ENCODE data around the gene LAMA2. TPM values are rescaled to one million over a fixed set of nuclear protein-coding genes. Genes with fewer than 3 reads are reported as not detected.

Gene LAMA2
- total RNA-seq, 4 donors from 2014 or later = 23.4 to 80.8 (median 28.2) TPM

- 73 to 77% methylated on average over 7 of the region's 7 CpGs for WGBS, 2 donors
- H3K4me3 ChIP-seq (ENCODE audit: low read depth, poor library complexity, severe bottlenecking) = no peak overlapping the region
- no peak for TF ChIP-seq POLR2A (IDR thresholded peaks at IDR 0.05)
- TF ChIP-seq, protein P1, sequence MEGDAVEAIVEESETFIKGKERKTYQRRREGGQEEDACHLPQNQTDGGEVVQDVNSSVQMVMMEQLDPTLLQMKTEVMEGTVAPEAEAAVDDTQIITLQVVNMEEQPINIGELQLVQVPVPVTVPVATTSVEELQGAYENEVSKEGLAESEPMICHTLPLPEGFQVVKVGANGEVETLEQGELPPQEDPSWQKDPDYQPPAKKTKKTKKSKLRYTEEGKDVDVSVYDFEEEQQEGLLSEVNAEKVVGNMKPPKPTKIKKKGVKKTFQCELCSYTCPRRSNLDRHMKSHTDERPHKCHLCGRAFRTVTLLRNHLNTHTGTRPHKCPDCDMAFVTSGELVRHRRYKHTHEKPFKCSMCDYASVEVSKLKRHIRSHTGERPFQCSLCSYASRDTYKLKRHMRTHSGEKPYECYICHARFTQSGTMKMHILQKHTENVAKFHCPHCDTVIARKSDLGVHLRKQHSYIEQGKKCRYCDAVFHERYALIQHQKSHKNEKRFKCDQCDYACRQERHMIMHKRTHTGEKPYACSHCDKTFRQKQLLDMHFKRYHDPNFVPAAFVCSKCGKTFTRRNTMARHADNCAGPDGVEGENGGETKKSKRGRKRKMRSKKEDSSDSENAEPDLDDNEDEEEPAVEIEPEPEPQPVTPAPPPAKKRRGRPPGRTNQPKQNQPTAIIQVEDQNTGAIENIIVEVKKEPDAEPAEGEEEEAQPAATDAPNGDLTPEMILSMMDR (IDR thresholded peaks at IDR 0.05) = no peak
- DNase-seq (ENCODE audit: low spot score in 2 of 2) = no peak
- intact Hi-C loops (cut with DNase I; ENCODE audit: low total_unique reads) = no loop called here
Observed at GRCh38 chr6:128848212-128848935, 34.6 kb upstream of the LAMA2 start.

- no peak overlapping the region for H3K4me3 ChIP-seq (ENCODE audit: low read depth, poor library complexity, severe bottlenecking)
- no peak for DNase-seq (ENCODE audit: low spot score in 2 of 2)
- WGBS, 2 donors = 70 to 75% methylated on average over 5 of the region's 5 CpGs
- intact Hi-C loops (cut with DNase I; ENCODE audit: low total_unique reads) = no loop called here
- TF ChIP-seq POLR2A (IDR thresholded peaks at IDR 0.05) = no peak
- TF ChIP-seq, protein P1 (IDR thresholded peaks at IDR 0.05) = no peak
Observed at GRCh38 chr6:128855581-128856085, 27.3 kb upstream of the LAMA2 start.

- no peak for TF ChIP-seq POLR2A (IDR thresholded peaks at IDR 0.05)
- TF ChIP-seq, protein P1 (IDR thresholded peaks at IDR 0.05) = no peak
- no peak for DNase-seq (ENCODE audit: low spot score in 2 of 2)
- intact Hi-C loops (cut with DNase I; ENCODE audit: low total_unique reads) = no loop called here
- WGBS, 2 donors = 70 to 85% methylated on average over 5 of the region's 5 CpGs
- H3K4me3 ChIP-seq (ENCODE audit: low read depth, poor library complexity, severe bottlenecking) = no peak overlapping the region
Observed at GRCh38 chr6:128857806-128858205, 25.1 kb upstream of the LAMA2 start.

GRCh38 chr6:128860782-128861181, 22.2 kb upstream of the LAMA2 start:
- DNase-seq (ENCODE audit: low spot score in 2 of 2) = no peak
- intact Hi-C loops (cut with DNase I; ENCODE audit: low total_unique reads) = no loop called here
- H3K4me3 ChIP-seq (ENCODE audit: low read depth, poor library complexity, severe bottlenecking) = no peak overlapping the region
- TF ChIP-seq POLR2A (IDR thresholded peaks at IDR 0.05) = no peak
- TF ChIP-seq, protein P1 (IDR thresholded peaks at IDR 0.05) = no peak
- WGBS, 2 donors = 82 to 88% methylated on average over 1 of the region's 1 CpG

DNA sequence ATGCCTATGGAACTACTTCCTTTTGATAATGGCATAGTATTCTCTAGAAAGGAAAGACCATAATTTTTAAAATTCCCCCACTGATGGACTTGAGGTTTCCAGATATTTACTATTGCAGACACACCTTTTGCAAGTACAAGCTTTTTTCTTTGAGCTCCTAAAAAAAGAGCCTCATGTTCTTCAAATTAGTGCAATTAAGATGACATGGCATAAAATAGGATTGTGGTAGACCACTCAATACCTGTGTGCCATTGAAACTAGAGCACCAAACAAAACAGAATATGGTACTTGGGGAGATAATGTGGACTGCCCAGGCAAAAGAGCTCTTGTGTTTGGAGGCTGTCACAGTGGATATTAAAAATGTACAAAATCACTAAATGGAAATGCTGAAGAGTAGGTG, 19.0 kb upstream of the LAMA2 start:
- no peak overlapping the region for H3K4me3 ChIP-seq (ENCODE audit: low read depth, poor library complexity, severe bottlenecking)
- intact Hi-C loops (cut with DNase I; ENCODE audit: low total_unique reads) = no loop called here
- no peak for DNase-seq (ENCODE audit: low spot score in 2 of 2)
- TF ChIP-seq, protein P1 (IDR thresholded peaks at IDR 0.05) = no peak
- TF ChIP-seq POLR2A (IDR thresholded peaks at IDR 0.05) = no peak

DNA sequence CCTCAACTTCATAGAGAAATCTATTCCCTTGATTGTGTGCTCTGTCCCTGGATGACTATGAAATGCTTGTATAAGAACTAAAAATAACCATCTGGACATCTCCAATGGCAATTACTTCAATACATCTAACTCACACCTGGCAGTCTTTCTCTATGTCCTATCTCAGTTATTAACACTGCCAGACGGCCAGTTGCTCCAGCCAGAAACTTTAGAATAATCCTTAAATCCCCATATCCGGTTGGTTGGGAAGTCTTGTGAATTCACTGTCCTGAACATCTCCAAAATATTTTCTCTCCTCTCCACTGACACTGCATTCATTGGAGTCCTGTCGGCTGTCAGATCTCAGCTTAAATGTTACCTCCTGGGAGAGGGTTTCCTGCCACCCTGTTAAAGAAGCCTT, 12.2 kb upstream of the LAMA2 start:
- TF ChIP-seq, protein P1 (IDR thresholded peaks at IDR 0.05) = no peak
- no peak for TF ChIP-seq POLR2A (IDR thresholded peaks at IDR 0.05)
- H3K4me3 ChIP-seq (ENCODE audit: low read depth, poor library complexity, severe bottlenecking) = no peak overlapping the region
- DNase-seq (ENCODE audit: low spot score in 2 of 2) = no peak
- WGBS, 2 donors = 86 to 91% methylated on average over 3 of the region's 3 CpGs
- intact Hi-C loops (cut with DNase I; ENCODE audit: low total_unique reads) = no loop called here
